Heart left ventricle (tissue), 13 donors: ENCODE results near the gene BIN2.

ENCODE experiments used
- CTCF ChIP-seq, 12 donors: fragments of 200-600 bp; sonication (generic) in 4 of 12; IDR thresholded peaks; one replicate each; pipeline versions ENCODE4 v1.5.0 to v1.8.0; 2018 to 2022; ENCODE audit warnings: antibody characterized with exemption in 12 of 12, mild to moderate bottlenecking in 5 of 12
- POLR2A ChIP-seq, 2 donors: fragments of 450-650 bp; IDR thresholded peaks; one replicate each; pipeline ENCODE4 v1.6.1; 2017; ENCODE audit warnings: antibody characterized with exemption in 2 of 2, mild to moderate bottlenecking in 2 of 2, moderate library complexity in 2 of 2
- donor health status: ischemic (EF 13 %, LVEDD 7.1; RV severe dilation, severe dysfunction).
- donor health status: DM: no; HTN: yes; CAD: no.
- donor health status: DM: no; HTN: no; CAD: no.
- donor health status: ischemic (EF 25% LVEDD 6.9; RV normal size, moderate dysfunction).
- donor health status: ischemic (EF 25% LVEDD 5.7; RV mildly dilated, moderate dysfunction).
- donor health status: ischemic (EF 35%, LVEDD 5.7; RV mildly dilated, moderate dysfunction).
- donor health status: nonischemic (EF 11% LVEDD 7.7; RV severe dilation, severe dysfunction).
- donor health status: DM: yes; HTN: yes; CAD: no.
- donor health status: PGD.
- donor health status: ischemic (EF 29% LVEDD 5.4; RV normal size, mild dysfunction).
- donor health status: nonischemic (EF 23%, LVEDD 6.1; RV moderate dilation, normal function).

GRCh38 chr12:51322452-51322851, 1.5 kb downstream of the BIN2 start:
- no peak for TF ChIP-seq POLR2A (IDR thresholded peaks at IDR 0.05)
- no peak for TF ChIP-seq CTCF (IDR thresholded peaks at IDR 0.05)
